H1 (cell line): ENCODE results near the gene CHDH. TPM values are rescaled to one million over a fixed set of nuclear protein-coding genes. Genes with fewer than 3 reads are reported as not detected.

Experiments used
- BACH1 ChIP-seq: IDR thresholded peaks from 2 replicates; pipeline ENCODE4 v1.6.1; 2012; ENCODE audit warnings: low read length, improper control_type of control experiment
- FOSL1 ChIP-seq: IDR thresholded peaks from 2 replicates; pipeline ENCODE4 v1.6.1; 2011; ENCODE audit warnings: mild to moderate bottlenecking, low read depth, low read length, moderate library complexity; ENCODE audit not compliant: insufficient read depth
- ZNF274 ChIP-seq: IDR thresholded peaks from 2 replicates; pipeline ENCODE4 v1.7.0; 2012; ENCODE audit warnings: low read length, borderline replicate concordance; ENCODE audit errors: extremely low read depth
- polyA plus RNA-seq, 7 experiments: library from polyadenylated mRNA; depleted of rRNA in 3 of 7; stranded (reverse) in 5 of 7; unstranded in 2 of 7; fragments of >200 nt in 5 of 7; fragments of 200-250 nt in 2 of 7; gene quantifications; 1 replicate in 5 of 7; 2 replicates in 1 of 7; 4 replicates in 1 of 7; pipeline versions ENCODE4 v1.2.1 to v1.2.3, GENCODE V29; 2011 to 2013; ENCODE audit warnings: missing spikeins in 2 of 7, mixed read lengths in 2 of 7
- total RNA-seq: library from RNA; stranded (reverse); fragmentation: NEBNext Ultra II Directional; extraction: Animal tissue kit (Norgen Biotek cat#: 25700); gene quantifications from 2 replicates; pipeline ENCODE4 v1.2.1, GENCODE V29; 2021

The CHDH gene
- total and polyA plus RNA-seq, 2 of the 8 experiments (the other 6 are each of a cell fraction or from before 2014, with no cell fraction given) = 4.9 to 10.3 TPM

GRCh38 chr3:53892286-53892637 is 46.0 kb upstream of the CHDH start (continued):
- TF ChIP-seq BACH1 (no peak), FOSL1 (no peak), ZNF274 (no peak)
